GM21515 (cell line): Measurements from ENCODE around the gene RFPL3.
"Not testable (repeated sequence)": the region's sequence is repeated elsewhere in the genome, so short reads cannot be mapped to it uniquely, and the experiment has no call there.

Experiments
- ATAC-seq: cut with Tn5 transposase; IDR thresholded peaks from one replicate; pipeline ENCODE4 v1.9.1; 2021; ENCODE audit not compliant: unreplicated experiment

Gene RFPL3

DNA sequence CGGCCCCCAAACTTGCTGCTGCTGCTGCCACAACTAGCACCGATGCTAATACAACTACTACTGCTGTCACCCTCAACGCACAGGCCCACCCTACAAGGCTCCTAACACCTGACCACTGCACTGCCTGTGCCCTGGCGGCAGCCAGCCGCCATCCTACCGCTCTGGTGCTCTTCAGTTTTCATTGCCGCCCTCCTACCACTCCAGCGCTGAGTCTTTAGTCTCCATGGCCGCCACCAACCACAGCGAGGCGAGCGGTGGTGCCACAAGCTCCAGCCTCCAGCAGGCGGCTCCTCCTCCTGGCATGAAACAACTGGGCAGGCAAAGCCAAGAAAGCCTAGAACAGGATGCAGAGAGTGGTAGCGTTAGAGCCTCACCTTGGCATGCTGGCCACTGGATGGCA lies 5.0 kb upstream of the RFPL3 start:
- no peak for ATAC-seq

DNA sequence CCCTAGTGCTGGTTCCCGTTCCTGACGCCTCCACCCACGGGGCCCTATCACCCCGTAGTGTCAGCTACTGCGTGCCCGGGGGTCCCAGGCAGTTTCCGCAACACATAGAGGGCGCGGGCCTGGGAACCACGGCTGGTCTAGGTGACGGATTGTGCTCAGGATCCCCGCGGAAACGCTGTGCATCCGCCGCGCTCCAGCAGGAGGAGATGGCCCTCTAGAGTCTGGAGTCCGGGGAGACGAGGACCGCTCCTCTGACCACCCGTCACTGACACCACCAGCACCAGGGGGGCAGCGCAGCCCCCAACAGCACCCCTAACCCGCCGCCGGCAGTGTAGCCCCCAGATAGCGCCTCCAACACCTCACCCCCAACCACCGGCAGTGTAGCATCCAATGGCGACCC lies 4.4 kb upstream of the RFPL3 start:
- ATAC-seq: no peak

DNA sequence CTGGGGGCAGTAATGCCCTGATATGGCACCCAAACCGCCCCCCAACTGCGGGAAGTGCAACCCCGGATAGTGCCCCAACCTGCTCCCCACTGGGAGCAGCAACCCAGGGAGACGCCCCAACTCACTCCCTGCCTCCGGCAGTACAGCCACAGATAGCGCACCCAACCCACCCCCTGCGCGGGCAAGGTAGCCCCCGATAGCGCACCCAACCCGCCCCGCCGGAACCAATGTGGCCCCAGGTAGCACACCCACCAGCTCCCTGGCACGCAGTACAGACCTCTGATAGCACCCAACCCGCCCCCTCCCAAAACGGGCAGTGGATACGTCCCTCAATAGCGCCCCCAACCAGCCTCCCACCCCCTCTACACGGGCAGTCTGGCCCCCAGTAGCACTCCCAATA lies 3.8 kb upstream of the RFPL3 start:
- no peak for ATAC-seq

DNA sequence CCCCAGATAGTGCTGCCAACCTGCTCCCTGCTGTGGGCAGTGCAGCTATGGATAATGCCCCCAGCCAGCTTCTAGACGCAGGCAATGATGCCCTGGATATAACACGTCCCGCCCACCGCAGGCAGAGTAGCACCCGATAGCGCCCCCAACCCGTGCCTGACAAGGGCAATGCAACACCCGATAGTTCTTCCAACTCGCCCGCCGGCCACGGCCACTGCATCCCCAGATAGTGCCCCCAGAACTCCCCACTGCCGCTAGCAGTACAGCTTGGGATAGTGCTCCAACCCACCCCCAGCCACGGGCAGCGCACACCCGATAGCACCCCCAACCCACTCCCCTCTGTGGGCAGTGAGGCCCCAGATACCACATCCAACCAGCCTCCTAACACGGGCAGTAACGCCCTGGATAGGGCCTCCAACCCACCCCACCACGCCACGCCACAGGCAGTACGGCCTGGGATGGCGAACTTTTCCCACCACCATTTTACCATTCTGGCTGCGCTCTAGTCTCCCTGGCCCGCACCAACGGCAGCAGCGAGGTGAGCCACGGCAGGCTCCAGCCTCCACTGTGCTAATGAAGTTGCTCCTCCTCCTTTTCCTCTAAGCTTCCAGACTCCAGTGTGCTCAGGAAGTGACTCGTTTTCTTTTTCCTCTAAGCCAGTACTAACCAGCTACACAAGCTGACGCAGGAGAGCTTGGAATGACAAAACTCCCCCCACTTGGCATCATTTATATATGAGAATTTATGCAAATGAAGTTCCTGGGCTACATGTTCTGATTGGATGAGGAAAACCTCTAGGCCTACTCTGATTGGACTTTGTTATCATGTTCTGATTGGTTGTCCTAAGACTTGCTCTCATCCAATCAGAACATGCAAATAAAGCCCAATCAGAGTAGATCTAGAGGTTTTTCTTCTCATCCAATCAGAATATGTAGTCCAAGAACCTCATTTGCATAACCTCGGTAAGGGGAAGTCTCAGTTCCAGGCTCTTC lies 3.0 kb upstream of the RFPL3 start:
- ATAC-seq: no peak

DNA sequence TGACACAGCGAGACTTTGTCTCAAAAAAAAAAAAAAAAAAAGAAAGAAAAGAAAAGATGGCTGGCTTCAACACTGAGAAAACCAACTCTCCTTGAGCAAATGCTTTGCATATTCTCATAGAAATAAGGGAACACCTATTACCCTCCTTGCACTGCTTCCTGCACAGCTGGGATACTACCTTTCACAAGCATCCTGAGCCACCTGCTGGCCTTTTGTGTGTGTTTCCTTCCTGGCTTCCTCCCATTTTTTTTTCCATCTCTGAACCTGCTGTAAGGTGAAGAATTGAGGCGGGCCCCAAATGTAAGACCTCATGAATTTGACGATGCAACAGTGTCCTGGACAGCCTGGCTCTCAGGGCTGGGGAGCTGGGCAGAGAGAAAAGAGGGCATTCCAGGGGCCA lies 1.9 kb upstream of the RFPL3 start:
- no peak for ATAC-seq

DNA sequence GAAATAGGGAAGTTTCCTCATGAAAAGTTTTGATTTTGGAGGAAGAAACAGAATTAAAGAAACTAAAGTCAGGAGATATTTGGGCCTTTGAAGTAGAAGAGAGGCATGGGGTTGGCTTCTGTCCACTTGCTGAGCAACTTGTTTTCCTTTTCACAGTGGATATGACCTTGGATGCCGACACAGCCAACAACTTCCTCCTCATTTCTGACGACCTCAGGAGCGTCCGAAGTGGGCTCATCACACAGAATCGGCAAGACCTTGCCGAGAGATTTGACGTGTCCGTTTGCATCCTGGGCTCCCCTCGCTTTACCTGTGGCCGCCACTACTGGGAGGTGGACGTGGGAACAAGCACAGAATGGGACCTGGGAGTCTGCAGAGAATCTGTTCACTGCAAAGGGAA lies 2.4 kb downstream of the RFPL3 start:
- ATAC-seq: not testable (repeated sequence)

DNA sequence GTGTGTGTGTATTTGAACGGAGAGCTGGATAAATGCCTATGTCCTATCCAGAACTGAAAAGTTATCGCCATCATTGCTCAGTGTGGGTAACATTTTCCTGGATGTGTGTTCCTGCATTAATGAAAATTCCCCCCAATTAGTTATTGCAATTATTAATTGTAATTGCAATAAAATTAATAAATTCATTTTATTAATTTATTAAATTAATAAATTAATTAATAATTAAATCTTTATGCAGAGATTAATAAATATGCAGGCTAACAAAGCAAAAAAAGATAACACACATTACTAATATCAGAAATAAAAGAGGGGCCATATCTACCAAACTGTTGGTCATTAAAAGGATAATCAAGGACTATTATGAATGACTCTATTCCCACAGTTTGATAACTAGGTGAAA lies 3.6 kb downstream of the RFPL3 start:
- ATAC-seq: no peak

DNA sequence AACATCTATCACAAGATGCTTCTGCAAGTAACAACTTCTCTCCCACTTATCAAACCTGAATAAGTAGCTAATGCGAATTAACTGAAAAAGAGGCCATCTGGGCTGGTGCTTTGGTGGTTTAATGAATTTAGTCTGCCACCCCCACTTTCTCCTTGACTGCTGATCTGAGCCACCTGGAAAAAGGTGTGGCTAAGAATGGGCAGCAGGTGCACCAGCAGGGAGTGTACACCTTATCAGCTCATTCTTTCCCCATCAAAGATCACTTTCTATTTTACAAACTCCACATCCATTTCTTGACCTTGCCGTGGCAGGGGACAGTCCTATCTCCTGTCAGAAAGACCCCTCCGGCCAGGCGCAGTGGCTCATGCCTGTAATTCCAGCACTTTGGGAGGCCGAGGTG lies 6.5 kb downstream of the RFPL3 start:
- no peak for ATAC-seq

DNA sequence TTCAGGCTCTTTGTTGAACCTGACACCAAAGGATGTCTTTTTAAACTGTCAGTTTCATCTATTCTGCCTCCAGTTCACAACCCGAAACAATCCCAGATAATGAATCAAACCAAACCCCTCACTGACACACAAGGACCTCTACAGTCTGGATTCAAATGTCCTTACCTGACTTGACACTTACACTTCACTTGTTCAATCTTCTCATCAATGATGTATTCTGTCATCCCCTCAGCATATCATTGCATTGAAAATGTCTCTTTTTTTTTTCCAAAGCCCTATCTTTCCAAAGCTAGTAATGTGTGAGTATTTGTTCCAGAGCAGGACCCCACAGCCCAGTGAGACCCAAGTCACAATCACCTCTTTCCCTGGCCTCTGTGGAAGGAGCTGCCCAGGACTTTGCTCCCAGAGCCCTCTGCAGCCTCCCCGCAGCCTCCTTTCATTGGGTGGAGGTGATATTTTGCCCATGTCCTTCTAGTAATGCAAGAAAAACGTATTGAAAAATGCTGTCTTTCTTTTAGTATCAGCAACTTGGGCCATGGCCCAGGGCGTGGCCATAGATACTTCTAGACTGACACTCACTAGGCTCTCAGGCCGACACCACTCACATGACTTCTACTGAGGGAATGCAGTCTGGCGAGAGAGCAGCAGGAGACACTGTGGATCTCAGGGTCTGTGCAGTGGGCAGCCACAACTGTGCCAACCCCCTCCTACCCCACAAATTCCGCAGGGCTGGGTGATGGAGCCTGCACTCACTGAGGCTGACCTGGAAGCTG lies 18.2 kb downstream of the RFPL3 start:
- ATAC-seq: no peak

DNA sequence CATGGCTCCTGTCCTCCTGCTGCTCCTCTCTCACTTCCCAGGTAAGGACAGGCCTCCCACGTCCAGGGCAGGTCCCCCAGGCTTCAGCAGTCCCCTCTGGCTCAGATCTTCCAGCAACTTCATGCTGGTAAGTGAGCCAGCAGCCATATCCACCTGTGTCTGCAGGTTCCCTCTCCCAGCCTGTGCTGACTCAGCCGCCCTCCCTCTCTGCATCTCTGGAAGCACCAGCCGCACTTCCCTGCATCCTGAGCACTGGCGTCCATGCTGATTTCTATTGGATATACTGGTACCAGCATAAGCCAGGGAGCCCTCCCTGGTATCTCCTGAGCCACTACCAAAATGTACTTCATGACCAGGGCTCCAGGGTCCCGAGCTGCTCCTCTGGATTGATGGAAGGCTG lies 19.0 kb downstream of the RFPL3 start:
- no peak for ATAC-seq

DNA sequence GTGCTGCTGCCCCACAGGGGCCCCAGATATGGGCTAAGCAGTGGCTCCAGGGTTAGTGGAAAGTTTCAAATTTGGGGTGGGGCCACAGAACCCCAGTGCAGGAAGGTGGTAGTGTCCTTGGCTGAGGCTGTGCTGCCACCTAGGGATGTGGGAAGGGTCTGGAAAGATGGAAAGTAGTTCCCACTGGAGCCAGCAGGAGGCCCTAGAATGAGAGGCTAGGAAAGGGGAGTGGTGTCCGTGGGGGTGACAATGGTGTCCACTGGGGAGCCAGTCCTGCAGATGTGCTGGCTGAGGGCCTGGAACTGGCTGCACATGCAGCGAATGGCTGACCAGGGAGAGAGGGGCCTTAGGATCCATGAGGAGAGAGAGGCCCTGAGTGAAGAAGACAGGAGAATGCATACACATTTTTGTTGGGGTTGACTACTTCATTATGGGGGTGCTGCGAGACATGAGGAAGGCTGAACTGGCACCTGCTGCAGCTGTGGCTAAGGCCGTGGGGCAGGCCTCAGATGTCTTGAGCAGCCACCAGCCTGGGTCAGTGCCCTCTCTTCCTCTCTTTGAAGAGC lies 21.1 kb downstream of the RFPL3 start:
- no peak for ATAC-seq

DNA sequence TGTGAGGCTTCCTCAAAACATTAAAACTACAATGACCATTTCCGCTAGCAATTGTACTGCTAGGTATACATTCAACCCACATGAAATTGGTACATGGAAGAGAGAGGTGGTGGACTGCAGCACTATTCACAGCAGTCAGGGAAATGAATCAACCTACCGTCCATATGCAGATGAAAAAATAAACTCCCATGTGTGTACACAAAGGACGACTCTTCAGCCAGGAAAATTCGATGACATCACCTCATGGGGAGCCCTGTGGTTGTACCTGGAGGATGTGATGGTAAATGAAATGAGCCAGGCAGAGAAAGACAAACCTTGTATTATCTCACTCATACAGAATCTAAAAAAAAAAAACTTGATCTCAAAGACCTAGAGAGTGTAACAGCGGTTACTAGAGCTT lies 23.3 kb downstream of the RFPL3 start:
- no peak for ATAC-seq

DNA sequence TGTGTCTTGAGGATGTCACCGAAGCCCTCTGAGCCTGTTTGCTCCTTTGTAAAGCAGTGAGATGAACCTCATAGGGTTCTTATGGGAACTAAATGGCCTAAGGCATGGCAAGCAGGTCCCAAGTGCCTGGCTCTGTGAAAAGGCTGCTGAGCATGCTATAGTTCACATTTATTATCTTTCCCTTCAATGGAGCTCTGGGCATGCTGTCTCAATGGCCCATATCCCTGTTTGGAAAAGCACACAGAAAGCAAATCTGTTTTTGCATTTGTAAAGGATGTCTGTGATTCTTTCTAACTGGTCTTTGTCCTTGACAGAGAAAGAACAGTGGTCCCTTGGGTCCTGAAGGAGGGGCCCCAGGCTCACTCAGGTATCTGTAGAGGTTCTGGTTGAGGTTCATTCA lies 28.0 kb downstream of the RFPL3 start:
- no peak for ATAC-seq

DNA sequence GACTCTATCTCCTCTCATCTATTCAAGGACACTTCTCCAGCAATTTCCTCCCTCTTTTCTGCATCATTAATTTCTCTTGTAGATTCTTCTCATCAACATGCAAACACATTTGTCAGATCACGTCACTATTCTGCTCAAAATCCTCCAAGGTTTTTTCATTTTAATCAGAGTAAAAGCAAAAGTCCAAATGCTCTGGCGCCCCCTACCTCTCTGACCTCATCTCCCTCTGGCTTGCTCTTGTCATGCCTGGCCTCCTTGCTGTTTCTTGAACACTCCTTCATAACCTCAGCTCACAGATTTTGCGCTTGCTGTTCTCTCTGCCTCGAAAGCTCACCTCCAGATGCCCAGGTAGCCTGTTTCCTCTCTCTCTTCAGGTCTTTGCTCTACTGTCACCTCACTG lies 32.0 kb downstream of the RFPL3 start:
- no peak for ATAC-seq

DNA sequence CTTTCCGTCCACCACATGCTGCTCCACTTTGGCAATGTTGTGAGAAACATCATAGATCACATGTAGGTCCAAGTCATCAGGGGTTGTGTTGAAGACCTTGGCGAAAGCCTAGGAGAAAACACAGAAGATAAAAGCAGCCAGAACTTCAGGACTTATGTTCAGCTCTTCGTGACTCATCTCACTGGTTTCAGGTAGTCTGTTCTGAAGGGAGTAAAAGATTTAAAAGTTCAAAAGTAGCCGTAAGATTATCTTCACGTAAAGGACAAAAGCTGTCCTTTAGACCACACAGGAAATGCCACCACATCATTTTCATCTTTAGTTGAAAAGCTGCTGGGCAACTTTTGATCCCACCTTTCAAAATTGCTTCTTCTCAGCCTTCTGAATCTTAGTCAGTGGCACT lies 37.4 kb downstream of the RFPL3 start:
- no peak for ATAC-seq

DNA sequence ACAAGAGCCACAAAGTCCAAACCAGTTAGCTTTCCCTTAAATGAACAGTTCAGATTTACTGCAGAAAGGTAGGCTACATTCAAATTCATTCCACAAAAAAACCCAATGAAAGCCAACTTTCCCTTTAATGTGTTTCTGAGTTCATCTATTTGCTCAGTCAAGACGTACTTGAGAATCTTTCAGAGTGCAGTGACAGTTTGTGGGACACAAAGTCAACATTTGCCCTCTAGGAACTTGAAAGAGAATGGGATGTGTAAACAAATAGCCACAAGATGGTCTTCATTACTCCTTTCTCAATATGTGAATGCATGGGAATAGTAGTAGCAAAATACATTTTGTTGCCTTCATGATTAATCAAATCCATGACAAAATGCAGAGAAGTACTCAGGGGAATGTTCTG lies 38.6 kb downstream of the RFPL3 start:
- no peak for ATAC-seq

DNA sequence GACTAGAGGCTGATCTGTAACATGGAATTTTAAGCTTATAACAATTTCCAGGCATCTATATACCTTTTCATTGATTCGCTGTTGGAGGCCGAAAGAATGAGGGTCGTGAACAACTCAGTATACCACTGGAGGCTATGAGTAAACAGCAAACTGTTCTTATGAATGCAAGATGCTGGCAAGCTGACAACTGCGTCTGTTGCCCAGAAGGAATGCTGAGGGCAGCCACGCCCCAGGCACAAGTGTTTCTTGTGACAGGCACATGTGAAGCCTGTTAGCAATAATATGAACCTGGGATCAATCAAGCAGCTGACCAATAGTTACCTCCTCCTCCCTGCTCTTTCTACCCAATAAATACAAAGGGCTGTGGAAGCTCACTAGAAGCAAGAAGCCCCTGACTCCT lies 39.1 kb downstream of the RFPL3 start:
- ATAC-seq: no peak

DNA sequence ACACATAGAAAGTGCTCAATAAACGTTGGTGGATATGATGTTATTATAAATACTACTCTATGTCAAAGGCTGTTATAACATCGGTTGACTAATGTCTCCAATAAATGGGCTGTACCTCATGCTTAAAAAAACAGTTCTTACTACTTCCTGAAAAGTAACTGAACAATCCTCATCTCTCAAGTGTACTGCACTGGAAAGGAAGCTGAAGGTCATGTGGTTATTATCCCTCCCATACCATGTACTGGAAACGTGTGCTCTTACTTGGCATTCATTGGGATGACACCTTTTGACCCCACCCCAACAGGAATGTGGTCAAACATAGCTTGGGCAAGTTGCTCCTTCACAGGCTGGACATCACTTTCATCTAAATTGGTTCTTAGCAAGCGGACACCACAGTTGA lies 43.8 kb downstream of the RFPL3 start:
- no peak for ATAC-seq

DNA sequence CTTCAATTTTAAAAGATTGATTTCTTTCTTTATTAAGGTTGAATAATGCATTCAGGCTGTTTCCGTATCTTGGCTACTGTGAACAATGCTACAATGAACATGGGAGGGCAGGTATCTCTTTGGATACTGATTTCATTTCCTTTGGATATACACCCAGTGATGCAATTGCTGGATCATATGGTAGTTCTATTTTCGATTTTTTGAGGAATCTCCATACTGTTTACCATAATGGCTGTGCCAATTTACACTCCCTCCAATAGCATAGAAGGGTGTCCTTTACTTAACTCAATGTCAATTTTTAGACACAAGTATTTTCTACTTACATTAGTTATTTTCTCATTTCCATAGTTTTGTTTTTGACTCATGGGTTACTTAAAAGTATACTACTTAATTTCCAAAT lies 46.4 kb downstream of the RFPL3 start:
- no peak for ATAC-seq

DNA sequence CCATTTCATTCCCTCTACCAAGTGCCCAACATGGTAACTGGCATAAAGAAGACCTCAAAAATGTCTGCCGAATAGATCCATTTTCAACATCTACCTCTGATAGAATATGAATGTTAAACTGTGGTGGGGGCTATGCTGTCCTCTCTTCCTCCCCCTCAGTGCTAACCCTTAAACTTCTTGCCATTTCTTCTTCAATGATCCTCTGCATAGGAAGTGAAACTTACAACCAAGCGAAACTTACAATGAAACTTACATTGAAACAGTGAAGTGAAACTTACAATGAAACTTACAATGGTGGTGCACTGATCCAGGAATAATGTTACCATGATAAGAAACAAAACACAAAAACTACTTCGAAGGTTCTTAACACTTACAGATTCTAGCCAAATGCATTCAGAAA lies 49.6 kb downstream of the RFPL3 start:
- no peak for ATAC-seq

DNA sequence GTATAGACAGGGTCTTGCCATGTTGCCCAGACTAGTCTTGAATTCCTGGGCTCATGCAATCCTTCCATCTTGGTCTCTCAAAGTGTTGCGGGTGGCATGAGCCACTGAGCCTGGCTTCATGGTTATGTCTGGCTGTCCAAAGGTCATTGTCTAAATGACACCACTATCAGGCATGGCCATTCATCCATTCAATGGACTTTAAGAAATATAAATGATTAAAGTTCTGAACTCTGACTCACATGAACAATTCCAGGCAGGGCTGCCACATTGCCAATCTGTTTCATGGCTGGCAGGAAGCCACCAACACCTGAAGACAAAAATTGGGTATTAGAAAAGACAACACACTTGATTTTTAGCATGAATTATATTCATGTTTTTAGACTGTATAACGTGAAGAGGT lies 50.3 kb downstream of the RFPL3 start:
- ATAC-seq: no peak

DNA sequence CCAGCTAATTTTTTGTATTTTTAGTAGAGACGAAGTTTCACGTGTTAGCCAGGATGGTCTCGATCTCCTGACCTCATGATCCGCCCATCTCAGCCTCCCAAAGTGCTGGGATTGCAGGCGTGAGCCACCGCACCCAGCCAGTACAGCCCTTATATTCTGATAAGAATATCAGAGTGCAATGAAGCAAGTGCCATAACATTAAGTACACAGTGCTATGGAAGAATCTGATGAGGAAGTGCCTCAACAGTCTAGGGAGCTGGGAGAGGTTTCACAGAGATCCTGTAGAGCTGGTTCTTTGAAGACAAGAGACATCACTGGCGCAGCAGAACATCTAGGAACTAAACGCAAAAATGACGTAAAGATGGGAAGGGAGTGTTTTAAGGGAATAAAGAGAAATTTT lies 52.3 kb downstream of the RFPL3 start:
- ATAC-seq: no peak
